ENCODE measurements around the gene LENG8.

LENG8 gene

DNA sequence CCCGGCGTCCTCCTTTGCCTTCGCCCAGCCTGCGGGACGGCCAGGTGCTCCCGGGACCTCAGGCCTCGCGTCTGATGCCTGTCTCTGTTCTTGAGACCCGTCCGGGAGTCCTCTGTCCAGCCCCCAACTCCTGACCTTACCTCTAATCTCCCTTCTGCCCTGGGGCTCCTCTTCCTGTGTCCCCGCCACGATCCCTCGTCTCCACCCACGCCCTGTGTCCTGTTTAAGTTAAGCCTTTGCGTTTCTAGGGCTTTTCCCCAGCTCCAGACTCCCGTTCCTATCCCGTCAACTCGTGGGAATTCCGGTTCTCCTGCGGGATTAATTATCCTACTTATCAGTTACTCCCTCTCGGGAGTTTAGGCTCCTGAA is 686 bp downstream of the LENG8 start:
- TF ChIP-seq, protein P1, sequence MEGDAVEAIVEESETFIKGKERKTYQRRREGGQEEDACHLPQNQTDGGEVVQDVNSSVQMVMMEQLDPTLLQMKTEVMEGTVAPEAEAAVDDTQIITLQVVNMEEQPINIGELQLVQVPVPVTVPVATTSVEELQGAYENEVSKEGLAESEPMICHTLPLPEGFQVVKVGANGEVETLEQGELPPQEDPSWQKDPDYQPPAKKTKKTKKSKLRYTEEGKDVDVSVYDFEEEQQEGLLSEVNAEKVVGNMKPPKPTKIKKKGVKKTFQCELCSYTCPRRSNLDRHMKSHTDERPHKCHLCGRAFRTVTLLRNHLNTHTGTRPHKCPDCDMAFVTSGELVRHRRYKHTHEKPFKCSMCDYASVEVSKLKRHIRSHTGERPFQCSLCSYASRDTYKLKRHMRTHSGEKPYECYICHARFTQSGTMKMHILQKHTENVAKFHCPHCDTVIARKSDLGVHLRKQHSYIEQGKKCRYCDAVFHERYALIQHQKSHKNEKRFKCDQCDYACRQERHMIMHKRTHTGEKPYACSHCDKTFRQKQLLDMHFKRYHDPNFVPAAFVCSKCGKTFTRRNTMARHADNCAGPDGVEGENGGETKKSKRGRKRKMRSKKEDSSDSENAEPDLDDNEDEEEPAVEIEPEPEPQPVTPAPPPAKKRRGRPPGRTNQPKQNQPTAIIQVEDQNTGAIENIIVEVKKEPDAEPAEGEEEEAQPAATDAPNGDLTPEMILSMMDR (IDR thresholded peaks at IDR 0.05; ENCODE audit: low read depth, low read length) = no peak
- no peak for DNase-seq (ENCODE audit: low read depth, low spot score)
- in situ Hi-C loops (cut with HindIII; ENCODE audit: low sequenced_read_pairs) = no loop called here
- peak overlapping the region; percentile 75 for H3K4me3 ChIP-seq (ENCODE audit: low read depth, low read length)

DNA sequence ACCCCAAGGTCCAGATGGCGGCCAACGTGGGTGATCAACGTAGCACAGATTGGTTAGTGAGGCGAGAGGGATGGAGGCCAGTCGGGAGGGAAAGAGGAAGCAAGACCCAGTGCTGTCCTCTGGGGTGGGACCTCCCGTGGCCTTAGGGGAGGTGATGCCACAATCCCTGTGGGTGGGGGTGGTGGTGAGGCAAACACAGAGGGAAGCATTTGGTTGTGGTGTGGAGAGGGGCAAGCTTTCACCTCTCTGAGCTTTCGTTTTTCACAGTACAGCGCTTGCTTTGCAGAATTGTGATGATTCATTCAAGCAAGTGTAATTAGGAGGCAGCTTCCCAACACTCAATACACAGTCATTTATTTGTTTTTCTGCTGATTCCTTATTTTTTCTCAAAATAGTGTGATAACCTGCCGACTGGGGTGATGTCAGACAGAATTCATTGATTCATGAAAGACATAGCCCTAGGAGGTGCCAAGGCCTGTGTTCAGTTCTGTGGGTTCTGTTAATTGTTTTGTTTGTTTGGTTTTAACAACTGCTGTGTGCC is 2.4 kb downstream of the LENG8 start:
- TF ChIP-seq, protein P1 (IDR thresholded peaks at IDR 0.05; ENCODE audit: low read depth, low read length) = no peak
- DNase-seq (ENCODE audit: low read depth, low spot score) = peak; percentile 36
- H3K4me3 ChIP-seq (ENCODE audit: low read depth, low read length) = no peak overlapping the region
- in situ Hi-C loops (cut with HindIII; ENCODE audit: low sequenced_read_pairs) = no loop called here

DNA sequence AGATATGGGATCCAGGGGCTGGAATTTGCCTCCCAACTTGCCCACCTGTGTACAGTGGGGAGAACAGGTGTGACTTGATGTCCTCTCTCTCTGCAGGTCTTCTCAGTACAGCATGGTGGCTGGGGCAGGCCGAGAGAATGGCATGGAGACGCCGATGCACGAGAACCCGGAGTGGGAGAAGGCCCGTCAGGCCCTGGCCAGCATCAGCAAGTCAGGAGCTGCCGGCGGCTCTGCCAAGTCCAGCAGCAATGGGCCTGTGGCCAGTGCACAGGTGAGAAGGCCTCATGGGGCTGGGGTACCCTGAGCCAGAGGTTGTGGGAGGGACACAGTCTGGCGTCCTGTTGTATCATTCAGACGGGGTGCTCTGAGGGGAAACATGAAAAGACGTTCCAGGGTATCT is 3.0 kb downstream of the LENG8 start:
- TF ChIP-seq, protein P1 (IDR thresholded peaks at IDR 0.05; ENCODE audit: low read depth, low read length) = no peak
- no peak for DNase-seq (ENCODE audit: low read depth, low spot score)
- in situ Hi-C loops (cut with HindIII; ENCODE audit: low sequenced_read_pairs) = no loop called here
- H3K4me3 ChIP-seq (ENCODE audit: low read depth, low read length) = no peak overlapping the region

DNA sequence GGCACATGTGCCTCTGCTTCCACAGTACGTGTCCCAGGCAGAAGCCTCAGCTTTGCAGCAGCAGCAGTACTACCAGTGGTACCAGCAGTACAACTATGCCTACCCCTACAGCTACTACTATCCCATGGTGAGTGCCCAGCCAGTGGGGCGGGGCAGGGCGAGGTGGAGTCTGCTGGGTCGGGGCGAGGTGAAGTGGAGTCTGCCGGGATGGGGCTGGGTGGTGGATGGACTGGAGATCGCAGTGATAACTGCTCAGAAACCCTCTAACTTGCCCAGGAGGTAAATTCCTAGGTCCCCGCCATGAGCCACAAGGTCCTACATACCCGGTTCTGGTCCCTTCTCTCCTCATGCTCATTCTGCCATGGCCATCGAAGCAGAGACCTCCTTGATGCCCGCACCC is 3.6 kb downstream of the LENG8 start:
- in situ Hi-C loops (cut with HindIII; ENCODE audit: low sequenced_read_pairs) = no loop called here
- TF ChIP-seq, protein P1 (IDR thresholded peaks at IDR 0.05; ENCODE audit: low read depth, low read length) = no peak
- DNase-seq (ENCODE audit: low read depth, low spot score) = no peak
- no peak overlapping the region for H3K4me3 ChIP-seq (ENCODE audit: low read depth, low read length)

DNA sequence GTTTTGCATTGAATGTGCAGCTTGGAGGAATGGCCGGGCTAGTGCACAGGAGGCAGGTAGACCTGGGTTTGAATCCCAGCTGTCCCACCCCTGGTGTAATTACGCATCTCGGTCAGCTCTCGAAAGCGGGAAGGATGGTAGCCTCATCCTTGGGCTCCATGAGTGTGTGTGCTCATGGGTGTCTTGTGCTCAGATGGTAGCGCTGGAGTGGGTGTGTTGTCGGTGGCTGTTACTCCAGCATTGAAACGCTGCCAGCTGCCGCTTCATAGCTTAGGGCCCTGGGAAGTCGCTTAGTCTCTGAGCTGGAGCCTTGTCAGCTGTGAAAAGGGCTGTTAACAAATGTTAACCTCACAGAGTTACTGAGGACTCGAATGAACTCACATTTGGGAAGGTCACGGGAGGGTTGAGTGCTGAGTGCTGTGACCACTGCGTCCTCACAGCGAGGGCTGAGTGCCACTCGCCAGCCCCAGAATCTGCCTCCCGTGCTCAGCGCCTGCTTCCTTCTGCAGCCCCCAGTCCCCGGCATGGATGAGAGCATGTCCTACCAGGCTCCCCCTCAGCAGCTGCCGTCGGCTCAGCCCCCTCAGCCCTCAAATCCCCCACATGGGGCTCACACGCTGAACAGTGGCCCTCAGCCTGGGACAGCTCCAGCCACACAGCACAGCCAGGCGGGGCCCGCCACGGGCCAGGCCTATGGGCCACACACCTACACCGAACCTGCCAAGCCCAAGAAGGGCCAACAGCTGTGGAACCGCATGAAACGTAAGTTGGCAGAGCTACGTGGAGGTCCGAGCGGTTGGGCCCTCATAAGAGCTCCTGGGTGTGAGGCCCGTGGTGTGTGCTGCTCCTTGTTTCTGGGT is 5.2 kb downstream of the LENG8 start:
- in situ Hi-C loops (cut with HindIII; ENCODE audit: low sequenced_read_pairs) = no loop called here
- no peak for DNase-seq (ENCODE audit: low read depth, low spot score)
- no peak overlapping the region for H3K4me3 ChIP-seq (ENCODE audit: low read depth, low read length)
- TF ChIP-seq, protein P1 (IDR thresholded peaks at IDR 0.05; ENCODE audit: low read depth, low read length) = no peak

DNA sequence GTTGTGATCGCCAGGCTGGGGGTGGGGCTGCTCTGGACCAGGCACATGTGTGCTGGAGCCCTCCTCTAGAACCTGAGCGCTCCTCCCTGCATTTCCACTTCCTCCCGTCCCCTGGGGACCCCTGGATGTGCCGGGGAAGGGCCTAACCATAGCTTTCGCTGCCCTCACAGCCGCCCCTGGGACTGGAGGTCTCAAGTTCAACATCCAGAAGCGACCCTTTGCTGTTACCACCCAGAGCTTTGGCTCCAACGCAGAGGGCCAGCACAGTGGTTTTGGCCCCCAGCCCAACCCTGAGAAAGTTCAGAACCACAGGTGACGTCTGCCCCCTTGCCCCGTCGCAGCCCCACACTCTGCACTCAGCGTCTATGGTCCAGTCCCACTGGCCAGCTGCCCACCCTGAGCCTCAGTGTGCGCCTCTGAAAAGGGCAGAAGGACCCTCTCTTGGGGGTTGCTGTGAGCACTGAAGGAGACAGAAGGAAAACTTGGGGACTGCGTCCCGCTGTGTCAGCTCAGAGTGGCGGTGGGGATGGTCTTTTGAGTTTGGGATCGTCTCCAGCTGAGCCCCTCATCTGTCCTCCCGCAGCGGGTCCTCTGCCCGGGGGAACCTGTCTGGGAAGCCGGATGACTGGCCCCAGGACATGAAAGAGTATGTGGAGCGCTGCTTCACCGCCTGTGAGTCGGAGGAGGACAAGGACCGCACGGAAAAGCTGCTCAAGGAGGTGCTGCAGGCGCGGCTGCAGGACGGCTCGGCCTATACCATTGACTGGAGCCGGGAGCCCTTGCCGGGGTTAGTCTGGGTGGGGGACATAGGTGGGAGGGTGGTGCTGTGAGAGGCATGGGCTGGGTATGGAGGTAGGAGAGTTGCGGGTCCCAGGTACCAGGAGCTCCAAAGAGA is 6.0 kb downstream of the LENG8 start:
- TF ChIP-seq, protein P1 (IDR thresholded peaks at IDR 0.05; ENCODE audit: low read depth, low read length) = no peak
- in situ Hi-C loops (cut with HindIII; ENCODE audit: low sequenced_read_pairs) = no loop called here

More for the DNA sequence above, 6.0 kb downstream of the LENG8 start:
- H3K4me3 ChIP-seq (ENCODE audit: low read depth, low read length) = no peak overlapping the region
- DNase-seq (ENCODE audit: low read depth, low spot score) = no peak
